ENCODE results near the gene DAW1. TPM values are rescaled to one million over a fixed set of nuclear protein-coding genes. Genes with fewer than 3 reads are reported as not detected.

DAW1 gene
- total RNA-seq, 1 experiment from 2014 or later = 0.20 TPM

GRCh38 chr2:227824711-227825110 lies 46.7 kb upstream of the DAW1 start:
- no peak overlapping the region for H2AFZ ChIP-seq (ENCODE audit: low read depth, low read length, poor library complexity, severe bottlenecking)
- ChIA-PET POLR2A (no interaction called here), RAD21 (ENCODE audit: low non-redundant PET in 1 of 2, low total read pairs in 2 of 2, uncharacterized antibody in 2 of 2, unreplicated experiment in 2 of 2) (no interaction called here), CTCF (no interaction called here)
- no peak overlapping the region for H3K4me3 ChIP-seq (replicated peaks in 1 of 2; ENCODE audit: low read depth in 1 of 2, low read length in 2 of 2)
- H3K27me3 ChIP-seq (ENCODE audit: insufficient read depth, low read length) = no peaks in the 10 kb centered on the region
- no peaks in the 10 kb centered on the region for H3K79me2 ChIP-seq (ENCODE audit: insufficient read depth, low read length)
- no peaks in the 10 kb centered on the region for H3K36me3 ChIP-seq (ENCODE audit: control insufficient read depth in 1 of 2, insufficient read depth in 2 of 2, low read length in 2 of 2)
- no TSS peak for BruUV-seq (replicated peaks)
- H3K4me1 ChIP-seq (ENCODE audit: control insufficient read depth in 1 of 2, insufficient read depth in 2 of 2, low read length in 2 of 2) = peaks cover 11 to 32% of the 10 kb centered on the region in 2 experiments
- intact Hi-C loops (cut with micrococcal nuclease) = no loop called here
- DNase-seq (ENCODE audit: low read depth, low spot score) (no peak), ATAC-seq (no peak)
- H3K9me3 ChIP-seq (ENCODE audit: control insufficient read depth in 1 of 2, insufficient read depth in 1 of 2, low read depth in 1 of 2, low read length in 2 of 2) = no peaks in the 10 kb centered on the region
- no peaks in the 10 kb centered on the region for H4K20me1 ChIP-seq (ENCODE audit: insufficient read depth)
- no peak overlapping the region for H3K9ac ChIP-seq (ENCODE audit: low read length)
- no peaks in the 10 kb centered on the region for H3K9me2 ChIP-seq (ENCODE audit: insufficient read depth)
- TF ChIP-seq REST (IDR thresholded peaks at IDR 0.05; ENCODE audit: low read depth) = no peak
- no peak overlapping the region for H3K27ac ChIP-seq (ENCODE audit: low read depth, low read length)
- no peak overlapping the region for H3K4me2 ChIP-seq (ENCODE audit: low read length)

GRCh38 chr2:227826019-227826521 lies 45.4 kb upstream of the DAW1 start:
- no peaks in the 10 kb centered on the region for H4K20me1 ChIP-seq (ENCODE audit: insufficient read depth)
- ATAC-seq (no peak), DNase-seq (ENCODE audit: low read depth, low spot score) (no peak)
- H3K9ac ChIP-seq (ENCODE audit: low read length) = no peak overlapping the region
- H2AFZ ChIP-seq (ENCODE audit: low read depth, low read length, poor library complexity, severe bottlenecking) = no peak overlapping the region
- ChIA-PET POLR2A (no interaction called here), RAD21 (ENCODE audit: low non-redundant PET in 1 of 2, low total read pairs in 2 of 2, uncharacterized antibody in 2 of 2, unreplicated experiment in 2 of 2) (no interaction called here), CTCF (no interaction called here)
- H3K9me2 ChIP-seq (ENCODE audit: insufficient read depth) = no peaks in the 10 kb centered on the region
- no peak overlapping the region for H3K4me3 ChIP-seq (replicated peaks in 1 of 2; ENCODE audit: low read depth in 1 of 2, low read length in 2 of 2)
- no peaks in the 10 kb centered on the region for H3K27me3 ChIP-seq (ENCODE audit: insufficient read depth, low read length)
- no peak overlapping the region for H3K27ac ChIP-seq (ENCODE audit: low read depth, low read length)
- no peak overlapping the region for H3K4me2 ChIP-seq (ENCODE audit: low read length)
- H3K36me3 ChIP-seq (ENCODE audit: control insufficient read depth in 1 of 2, insufficient read depth in 2 of 2, low read length in 2 of 2) = no peaks in the 10 kb centered on the region
- intact Hi-C loops (cut with micrococcal nuclease) = no loop called here
- TF ChIP-seq ELF1 (IDR thresholded peaks at IDR 0.05; ENCODE audit: borderline replicate concordance, low read depth) = no peak
- TF ChIP-seq YY1 (IDR thresholded peaks at IDR 0.05; ENCODE audit: extremely low read depth, insufficient replicate concordance, low read depth, low read length) = no peak
- H3K4me1 ChIP-seq (ENCODE audit: control insufficient read depth in 1 of 2, insufficient read depth in 2 of 2, low read length in 2 of 2) = peaks cover 9 to 18% of the 10 kb centered on the region in 2 experiments
- no peaks in the 10 kb centered on the region for H3K9me3 ChIP-seq (ENCODE audit: control insufficient read depth in 1 of 2, insufficient read depth in 1 of 2, low read depth in 1 of 2, low read length in 2 of 2)
- no peaks in the 10 kb centered on the region for H3K79me2 ChIP-seq (ENCODE audit: insufficient read depth, low read length)
- BruUV-seq (replicated peaks) = no TSS peak
